Activated gamma-delta T cell treated with anti-CD3 and anti-CD28 coated beads, Interleukin-2, amount 50 U/mL, for 16 hours (primary cell): Measurements from ENCODE around the gene ZNF780B.
A peak's percentile ranks its signal among the peaks of the same experiment; 100 is the strongest.
"Not testable (repeated sequence)": the region's sequence is repeated elsewhere in the genome, so short reads cannot be mapped to it uniquely, and the experiment has no call there.

Source experiments
- DNase-seq: peaks from one replicate; pipeline ENCODE4 v3.0.0-alpha.2; 2020; ENCODE audit warnings: low read depth

ZNF780B gene

DNA sequence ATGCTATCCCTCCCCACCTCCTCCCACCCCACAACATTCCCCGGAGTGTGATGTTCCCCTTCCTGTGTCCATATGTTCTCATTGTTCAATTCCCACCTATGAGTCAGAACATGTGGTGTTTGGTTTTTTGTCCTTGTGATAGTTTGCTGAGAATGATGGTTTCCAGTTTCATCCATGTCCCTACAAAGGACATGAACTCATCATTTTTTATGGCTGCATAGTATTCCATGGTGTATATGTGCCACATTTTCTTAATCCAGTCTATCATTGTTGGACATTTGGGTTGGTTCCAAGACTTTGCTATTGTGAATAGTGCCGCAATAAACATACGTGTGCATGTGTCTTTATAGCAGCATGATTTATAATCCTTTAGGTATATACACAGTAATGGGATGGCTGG lies 18.0 kb downstream of the ZNF780B start:
- DNase-seq = not testable (repeated sequence)

DNA sequence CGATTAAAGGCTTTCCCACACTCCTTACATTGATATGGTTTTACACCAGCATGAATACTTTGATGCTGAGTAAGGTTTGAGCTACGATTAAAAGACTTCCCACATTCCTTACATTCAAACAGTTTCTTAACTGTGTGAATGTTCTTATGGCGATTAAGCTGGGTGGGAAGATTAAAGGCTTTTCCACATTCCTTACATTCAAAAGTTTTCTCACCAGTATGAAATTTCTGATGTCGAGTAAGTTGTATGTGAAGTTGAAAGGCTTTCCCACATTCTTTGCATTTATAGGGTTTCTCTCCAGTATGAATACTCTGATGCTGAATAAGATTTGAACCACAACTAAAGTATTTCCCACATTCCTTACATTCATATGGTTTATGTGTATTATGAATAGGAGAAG lies 20.0 kb downstream of the ZNF780B start:
- DNase-seq = no peak

DNA sequence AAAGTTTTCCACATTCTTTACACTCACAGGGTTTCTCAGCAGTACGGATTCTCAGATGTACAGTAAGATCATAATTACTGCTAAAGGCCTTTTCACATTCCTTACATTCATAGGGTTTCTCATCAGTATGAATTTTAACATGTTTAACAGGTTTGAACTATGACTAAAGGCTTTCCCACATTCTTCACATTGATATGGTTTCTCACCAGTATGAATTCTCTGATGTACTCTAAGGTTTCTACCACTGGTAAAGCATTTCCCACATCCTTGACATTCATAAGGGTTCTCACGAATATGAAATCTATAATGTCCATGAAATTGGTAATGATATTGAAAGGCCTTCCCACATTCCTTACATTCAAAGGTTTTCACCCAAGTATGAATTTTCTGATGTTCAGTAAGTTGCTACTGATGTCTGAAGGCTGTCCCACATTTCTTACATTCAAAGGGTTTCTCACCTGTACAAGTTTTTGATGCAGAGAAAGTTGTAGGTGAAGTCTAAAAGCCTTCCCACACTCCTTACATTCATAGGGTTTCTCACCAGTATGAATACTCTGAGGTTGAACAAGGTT lies 22.0 kb downstream of the ZNF780B start:
- DNase-seq = no peak

DNA sequence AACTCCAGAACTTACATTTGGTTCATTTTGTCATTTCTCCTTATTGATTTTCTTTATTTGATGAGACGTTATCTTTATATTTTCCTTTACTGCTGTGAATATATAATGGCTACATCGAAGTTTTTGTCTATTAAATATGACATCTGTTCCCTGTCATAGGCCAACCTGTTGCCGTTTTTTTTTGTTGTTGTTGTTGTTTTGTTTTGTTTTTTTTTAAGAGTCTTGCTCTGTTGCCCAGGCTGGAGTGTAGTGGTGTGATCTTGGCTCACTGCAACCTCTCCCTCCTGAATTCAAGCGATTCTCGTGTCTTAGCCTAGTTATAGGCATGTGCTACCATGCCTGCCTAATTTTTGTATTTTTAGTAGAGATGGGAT lies 29.4 kb downstream of the ZNF780B start:
- DNase-seq = no peak

DNA sequence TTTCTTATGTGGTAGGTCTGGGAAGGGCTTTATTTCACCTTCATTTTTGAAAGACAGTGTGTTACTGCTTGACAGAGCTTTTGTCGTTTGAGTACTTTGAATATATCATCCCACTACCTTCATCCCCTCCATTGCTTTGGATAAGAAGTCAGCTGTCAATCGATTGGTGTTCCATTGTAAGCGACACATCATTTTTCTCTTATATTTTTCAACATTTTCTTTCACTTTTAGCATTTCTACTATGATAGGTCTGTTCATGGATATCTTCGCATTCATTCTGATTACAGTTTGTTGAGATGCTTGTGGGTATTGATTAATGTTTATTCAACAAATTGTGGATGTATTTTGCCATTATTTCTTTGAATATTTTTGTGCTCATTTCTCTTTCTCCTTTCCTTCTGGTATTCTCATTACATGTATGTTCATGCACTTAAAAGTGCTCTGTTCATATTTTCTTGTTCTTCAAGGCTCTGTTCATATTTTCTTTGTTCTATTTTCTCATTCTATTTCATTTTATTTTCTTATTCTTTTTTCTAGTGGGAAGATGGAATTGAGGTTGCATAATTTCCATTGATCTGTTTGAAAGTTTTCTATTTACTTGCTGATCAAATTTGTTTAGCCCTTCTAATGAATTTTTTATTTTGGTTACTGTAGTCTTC lies 30.0 kb downstream of the ZNF780B start:
- no peak for DNase-seq

DNA sequence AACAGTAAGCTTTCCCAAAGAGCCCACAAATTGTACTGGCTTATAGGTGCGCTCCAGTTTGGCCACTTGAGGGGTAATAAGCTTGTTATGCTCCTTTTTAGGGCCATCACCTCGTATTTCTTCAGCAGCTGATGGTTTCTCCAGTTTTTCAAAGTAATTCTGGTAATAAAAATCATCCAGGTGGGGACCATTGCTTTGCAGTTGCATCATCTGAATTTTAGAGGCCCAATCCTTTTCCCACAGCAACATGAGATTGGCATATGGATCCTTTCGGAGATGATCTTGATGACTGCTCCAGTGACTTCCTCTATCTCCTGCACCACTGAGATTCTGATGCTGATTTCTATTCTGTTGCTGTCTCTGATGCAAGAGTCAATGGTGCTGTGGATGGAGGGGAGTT lies 32.1 kb downstream of the ZNF780B start:
- DNase-seq = no peak

DNA sequence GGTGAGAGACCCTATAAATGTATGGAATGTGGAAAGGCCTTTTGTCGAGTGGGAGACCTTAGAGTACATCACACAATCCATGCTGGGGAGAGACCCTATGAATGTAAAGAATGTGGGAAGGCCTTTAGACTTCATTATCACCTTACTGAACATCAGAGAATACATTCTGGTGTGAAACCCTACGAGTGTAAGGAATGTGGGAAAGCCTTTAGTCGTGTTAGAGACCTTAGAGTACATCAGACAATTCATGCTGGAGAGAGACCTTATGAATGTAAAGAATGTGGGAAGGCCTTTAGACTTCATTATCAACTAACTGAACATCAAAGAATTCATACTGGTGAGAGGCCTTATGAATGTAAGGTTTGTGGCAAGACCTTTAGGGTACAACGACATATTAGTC lies 42.0 kb downstream of the ZNF780B start:
- no peak for DNase-seq

DNA sequence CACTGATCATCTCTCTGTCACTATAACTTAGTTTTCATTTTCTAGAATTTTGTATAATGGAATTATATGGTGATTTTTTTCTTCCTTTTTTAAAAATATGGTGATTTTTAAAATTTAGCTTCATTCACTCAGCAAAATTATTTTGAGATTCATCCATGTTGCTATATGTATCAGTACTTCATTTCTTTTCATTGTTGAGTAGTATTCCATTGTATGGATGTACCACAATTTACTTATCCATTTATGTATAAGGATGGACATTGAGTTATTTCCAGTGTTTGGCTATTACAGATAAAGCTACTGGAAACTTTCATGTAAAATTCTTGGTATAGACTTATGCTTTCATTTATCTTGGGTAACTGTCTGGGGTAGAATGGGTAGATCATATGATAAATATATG lies 46.4 kb downstream of the ZNF780B start:
- no peak for DNase-seq

DNA sequence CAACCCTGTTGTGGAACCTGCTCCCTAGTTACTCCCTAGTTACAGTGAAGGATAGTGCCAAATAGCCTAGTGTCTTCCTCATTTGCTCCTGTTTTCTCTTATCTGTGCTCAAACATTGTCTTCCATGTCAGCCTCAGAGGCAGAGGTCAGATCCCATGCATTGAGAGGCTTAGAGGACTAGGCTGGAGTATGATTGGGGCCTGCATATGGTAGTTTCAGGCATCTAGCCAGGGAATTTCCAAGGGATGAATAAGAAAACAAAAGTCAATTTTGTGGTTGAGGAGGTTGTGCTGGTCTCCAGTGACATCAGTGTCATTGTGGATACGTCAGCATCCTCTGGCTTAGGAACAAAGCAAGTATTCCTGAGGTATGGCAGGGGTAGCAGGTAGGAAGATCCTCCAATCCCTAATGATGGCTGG lies 49.7 kb downstream of the ZNF780B start:
- no peak for DNase-seq

DNA sequence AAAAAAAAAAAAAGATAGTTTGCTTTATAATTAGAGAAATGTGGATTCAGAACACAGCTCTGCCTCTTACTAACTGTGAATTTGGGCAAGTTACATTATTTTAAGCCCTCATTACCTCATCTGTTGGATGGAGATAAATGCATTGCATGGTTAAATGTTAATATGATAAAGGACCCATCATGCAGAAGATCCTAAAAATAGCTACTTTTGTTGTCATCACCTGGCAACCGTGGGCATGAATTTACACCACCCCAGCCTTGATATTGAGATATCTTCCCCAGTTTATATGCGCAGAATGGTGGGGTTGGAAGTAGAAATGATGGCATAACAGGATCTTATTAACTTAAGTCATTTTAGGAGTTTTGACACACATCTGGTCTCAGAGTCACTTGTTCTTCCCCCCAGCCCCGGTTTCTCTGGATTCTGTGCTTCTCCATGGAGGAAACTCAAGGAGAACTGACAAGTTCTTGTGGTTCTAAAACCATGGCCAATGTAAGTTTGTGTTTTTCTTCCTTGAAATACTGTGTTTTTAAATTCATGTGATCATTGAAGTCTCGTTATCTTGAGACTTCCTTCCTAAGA lies 50.2 kb downstream of the ZNF780B start:
- DNase-seq = no peak

DNA sequence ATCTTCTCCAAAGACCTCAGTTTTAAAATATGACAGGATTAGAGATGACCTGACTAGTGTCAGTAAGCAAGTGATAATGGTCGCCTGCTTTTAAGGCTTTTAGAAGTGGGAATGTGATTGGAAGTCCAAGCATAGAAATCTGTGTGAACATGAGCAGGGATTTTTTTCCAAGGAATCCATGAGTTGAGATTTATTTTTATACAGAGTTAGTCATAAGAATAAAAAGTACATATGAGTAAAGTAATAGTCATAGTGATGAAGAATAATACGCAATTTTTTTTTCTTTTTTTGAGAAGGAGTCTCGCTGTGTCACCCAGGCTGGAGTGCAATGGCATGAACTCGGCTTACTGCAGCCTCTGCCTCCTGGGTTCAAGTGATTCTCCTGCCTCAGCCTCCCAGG lies 57.5 kb downstream of the ZNF780B start:
- no peak for DNase-seq

DNA sequence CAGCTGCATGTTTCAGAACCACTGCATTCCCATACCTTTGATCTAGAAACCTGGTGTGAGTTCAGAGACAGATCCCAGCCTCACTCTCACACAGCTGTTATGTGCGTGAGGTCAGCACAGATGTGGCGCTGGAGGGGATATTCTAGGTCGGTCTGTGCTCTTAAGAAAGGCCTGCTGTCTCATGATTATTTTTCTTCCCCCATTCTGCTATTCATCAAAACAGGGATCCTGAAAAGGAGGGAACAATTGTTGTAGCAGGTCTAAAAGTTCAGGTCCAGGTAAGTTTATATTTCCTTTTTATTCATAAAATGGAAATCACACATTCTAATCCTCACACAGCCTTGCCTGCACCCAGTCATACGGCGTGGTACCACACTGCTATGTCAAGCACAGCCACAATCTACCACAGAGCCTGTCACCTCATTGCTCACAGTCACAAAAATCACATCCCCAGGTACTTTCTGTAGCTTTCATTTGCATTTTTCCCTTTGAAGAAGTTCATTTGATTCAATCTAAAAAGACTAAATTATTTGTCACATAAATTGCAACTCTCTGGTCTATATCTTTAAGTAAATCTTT lies 58.3 kb downstream of the ZNF780B start:
- no peak for DNase-seq

DNA sequence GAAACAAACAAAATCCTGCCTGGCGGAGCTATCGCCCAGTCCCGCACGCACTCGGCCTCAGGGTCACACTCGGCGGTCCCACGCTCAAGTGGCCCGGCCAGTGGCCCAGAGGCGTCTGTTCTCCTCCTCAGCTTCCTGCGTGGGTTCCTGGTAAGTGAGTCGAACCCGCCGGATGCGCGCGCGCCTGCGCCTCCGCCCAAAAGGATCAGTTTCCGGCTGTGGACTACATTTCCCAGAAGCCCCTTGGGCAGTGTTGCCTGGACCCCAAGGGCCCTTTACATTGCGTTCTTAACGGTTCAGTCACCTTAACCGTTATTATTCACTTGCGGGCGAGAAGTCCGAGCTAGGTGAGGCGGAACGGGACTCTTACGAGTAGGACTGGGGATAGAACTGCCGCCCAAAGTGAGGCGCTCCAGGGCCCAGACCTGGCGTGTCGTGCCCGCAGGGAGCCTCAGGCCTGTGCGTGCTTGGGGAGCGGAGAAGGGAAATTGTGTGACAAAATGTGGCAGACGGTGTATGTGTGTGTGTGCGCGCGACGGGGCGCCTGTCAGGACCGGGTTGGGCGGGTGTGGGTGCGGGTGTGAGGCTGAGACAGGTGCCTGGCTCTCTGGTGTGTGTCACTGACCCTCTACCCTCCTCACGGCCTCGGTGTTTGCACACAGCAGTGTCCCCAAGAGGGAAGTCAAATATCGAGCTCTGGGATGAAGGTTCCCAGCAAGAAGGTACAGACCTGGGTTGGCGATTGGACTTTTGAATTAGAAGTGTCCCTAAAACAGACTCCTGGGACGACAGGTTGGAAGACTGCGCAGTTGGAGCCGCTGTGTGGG lies 59.0 kb downstream of the ZNF780B start, which contains the start of gene ZNF546:
TSS of gene ZNF546 (plus strand) at position 250 of the 827 bp plus-strand sequence. CDS start 1,267 bp downstream, outside the sequence.
- DNase-seq = peak; percentile 87

DNA sequence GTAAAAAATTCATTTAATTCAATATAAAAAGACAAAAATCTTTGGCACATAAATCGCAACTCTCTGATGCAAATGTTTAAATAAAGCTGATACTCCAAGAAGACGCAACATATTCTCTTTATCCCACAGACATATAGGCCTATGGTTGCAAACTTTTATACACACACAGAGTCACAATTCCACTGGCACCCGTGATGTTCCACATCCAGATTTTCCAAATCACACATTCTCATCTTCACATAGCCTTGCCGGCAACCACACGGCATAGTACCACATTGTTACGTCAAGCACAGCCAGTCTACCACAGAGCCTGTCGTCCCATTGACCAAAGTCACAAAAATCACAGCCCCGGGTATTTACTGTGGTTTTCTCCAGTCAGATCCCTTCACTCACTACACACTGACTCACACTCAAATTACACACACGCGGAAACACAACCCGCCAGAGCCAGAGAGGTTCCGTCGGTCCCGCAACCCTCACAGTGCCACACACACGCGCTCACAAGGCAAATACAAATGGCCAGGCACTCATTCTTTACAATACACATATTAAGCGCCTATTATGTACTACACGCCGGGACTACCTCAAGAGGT lies 59.7 kb downstream of the ZNF780B start:
- peak; percentile 4 for DNase-seq

DNA sequence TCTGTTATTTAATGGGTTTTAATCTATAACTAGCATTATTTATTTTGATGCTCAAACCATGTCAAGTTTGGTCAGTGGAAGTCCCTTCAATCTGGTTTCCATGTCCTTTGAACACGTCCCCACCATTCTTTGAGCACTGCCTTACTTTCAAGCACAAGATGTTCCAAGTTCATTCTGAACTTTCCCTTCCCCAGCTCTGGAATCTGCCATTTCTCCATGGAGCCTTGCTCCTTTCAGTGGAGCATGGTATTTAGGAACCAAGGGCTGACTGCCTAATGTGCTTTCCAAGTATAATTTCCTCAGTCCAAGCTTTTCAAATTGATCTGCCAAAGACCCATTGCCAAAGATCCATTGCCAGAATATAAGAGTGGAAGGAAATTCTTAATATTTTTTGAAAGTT lies 60.2 kb downstream of the ZNF780B start:
- DNase-seq = no peak

DNA sequence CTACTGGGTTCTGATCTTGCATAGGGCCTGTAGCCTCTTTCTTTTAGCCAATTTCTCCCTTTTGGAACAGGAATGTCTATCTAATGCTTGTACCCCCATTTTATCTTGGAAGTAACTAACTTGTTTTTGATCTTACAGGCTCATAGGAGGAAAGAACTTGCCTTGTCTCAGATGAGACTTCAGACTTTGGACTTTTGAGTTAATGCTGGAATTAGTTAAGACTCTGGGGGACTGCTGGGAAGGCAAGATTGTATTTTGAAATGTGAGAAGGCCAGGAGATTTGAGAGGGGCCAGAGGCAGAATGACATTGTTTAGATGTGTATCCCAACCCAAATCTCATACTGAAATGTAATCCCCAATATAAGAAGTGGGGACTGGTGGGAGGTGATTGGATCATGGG lies 61.7 kb downstream of the ZNF780B start:
- DNase-seq = no peak

DNA sequence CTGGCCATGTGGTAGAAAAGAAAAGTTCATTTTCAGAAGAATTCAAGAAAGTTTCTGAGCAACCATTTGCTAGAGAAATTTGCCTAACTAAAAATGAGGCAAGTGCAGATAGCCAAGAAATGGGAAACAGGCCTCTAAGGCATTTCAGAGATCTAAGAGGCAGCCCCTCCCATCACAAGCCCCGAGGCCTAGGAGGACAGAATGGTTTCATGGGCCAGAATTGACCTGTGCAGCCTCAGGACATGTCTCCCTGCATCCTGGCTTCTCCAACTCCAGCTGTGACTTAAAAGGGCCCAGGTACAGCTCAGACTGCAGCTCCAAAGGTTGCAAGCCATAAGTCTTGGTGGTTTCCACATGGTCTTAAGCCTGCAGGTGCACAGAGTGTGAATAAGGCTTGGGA lies 62.4 kb downstream of the ZNF780B start:
- DNase-seq = no peak

DNA sequence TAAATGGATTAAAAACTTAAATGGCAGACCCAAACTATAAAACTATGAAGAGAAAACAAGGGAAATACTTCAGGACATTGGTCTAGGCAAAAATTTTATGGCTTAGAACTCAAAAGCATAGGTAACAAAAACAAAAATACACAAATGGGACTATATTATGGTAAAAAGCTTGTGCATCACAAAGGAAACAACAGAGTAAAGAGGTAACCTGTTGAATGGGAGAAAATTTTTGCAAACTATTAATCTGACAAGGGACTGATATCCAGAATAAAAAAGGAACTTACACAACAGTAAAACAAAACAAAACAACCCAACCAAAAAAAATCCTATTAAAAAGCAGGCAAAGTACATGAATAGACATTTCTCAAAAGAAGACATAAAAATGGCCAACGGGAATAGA lies 68.4 kb downstream of the ZNF780B start:
- DNase-seq = no peak

DNA sequence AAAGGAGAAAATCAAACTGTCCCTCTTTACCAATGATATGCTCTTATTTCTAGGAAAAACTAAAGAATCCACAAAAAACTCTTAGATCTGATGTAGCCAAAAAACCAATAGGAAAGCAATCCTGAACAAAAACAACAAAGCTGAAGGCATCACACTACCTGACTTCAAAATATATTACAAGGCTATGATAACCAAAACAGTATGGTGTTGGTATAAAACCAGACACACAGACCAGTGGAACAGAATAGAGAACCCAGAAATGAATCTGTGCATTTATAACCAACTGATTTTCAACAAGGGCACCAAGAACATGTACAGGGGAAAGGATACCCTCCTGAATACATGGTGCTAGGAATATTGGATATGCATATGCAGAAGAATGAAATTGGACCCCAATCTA lies 68.9 kb downstream of the ZNF780B start:
- DNase-seq = no peak

DNA sequence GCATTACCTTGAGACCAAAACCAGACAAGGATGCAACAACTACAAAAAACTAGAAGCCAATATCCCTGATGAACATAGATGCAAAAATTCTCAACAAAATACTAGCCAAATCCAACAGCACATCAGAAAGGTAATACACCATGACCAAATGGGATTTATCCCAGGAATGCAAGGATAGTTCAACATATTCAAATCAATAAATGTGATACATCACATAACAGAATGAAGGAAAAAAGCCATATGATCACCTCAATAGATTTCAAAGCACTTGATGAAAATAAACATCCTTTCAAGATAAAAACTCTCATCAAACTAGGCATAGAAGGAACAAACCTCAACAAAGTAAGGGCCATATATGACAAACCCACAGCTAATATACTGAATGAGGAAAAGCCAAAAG lies 69.4 kb downstream of the ZNF780B start:
- DNase-seq = no peak

DNA sequence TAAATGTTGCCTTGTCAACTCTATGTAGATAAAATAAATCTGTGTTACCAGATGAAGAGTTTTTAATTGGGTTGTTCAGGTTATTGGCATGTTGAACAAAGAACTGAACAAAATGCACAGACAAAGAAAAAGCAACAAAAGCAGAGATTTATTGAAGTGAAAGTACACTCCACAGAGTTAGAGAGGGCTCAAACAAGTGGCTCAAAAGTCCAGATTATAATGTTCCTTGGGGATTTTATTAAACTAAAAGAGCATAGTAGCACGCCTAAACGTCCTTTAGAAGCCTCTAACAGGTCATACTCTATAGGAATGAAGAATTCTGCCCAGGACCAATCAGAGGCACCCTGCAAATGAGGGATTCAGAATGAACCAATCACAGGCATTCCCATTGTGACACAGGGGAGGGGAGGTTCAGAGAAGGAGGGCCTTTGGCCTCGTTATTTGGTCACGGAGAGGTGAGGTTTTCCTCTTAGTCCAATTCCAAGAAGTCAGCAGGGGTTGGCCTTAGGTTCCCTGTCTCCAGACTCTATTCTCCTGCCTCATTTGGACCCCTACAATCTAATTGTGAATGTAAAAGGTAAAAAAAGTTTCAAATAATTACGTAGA lies 72.2 kb downstream of the ZNF780B start:
- no peak for DNase-seq

DNA sequence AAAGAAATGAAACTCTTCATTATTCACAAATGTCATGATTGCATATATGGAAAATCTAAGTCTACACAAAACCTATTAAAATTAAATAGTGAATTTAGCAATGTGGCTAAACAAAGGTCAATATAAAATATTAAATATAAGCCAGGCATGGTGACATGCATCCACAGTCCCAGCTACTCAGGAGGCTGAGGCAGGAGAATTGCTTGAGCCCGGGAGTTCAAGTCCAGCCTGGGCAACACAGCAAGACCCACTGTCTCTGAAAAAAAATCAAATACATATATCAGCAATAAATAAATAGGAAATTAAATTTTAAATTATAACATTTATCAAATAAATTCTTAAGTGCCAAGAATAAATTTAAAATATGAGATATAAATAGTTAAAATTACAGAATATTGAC lies 73.1 kb downstream of the ZNF780B start:
- no peak for DNase-seq
